SIG-M5 treated with dmso at 0.1 percent for 504 hours (cell line): ENCODE results near the gene ATF2.
"Not testable (repeated sequence)": the region's sequence is repeated elsewhere in the genome, so short reads cannot be mapped to it uniquely, and the experiment has no call there.

ENCODE experiments used
- DNase-seq: peaks from one replicate; lab custom pipeline; 2025; ENCODE audit not compliant: unreplicated experiment; lab: John Stamatoyannopoulos, UW

Gene ATF2

GRCh38 chr2:175103191-175103590 is 64.8 kb downstream of the ATF2 start:
- no peak for DNase-seq

GRCh38 chr2:175101514-175101913 is 66.5 kb downstream of the ATF2 start:
- no peak for DNase-seq

DNA sequence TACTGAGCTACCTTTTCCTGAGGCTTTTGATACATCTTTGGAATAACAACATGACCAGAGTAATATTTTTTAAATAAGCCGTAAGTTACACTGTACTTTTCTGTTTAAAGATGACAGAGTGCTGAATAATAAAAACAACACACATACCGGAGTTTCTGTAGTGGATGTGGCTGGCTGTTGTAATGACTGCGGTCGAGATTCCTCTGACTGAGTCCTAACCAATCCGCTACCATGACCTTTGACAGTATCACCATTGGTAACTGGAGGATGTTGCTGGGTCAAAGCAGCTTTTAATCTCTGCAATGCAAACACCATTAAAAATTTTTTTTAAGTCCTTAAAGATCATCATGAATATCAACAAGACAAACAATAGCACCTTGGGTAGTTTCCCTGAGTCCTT is 70.7 kb downstream of the ATF2 start:
- DNase-seq = no peak

- DNase-seq = not testable (repeated sequence)
Observed at GRCh38 chr2:175084117-175084516, 83.9 kb downstream of the ATF2 start.

GRCh38 chr2:175080479-175080878 is 87.5 kb downstream of the ATF2 start:
- DNase-seq = no peak

- no peak for DNase-seq
Observed at GRCh38 chr2:175076272-175076671, 91.7 kb downstream of the ATF2 start.

GRCh38 chr2:175074478-175074877 is 93.5 kb downstream of the ATF2 start:
- no peak for DNase-seq

GRCh38 chr2:175068534-175068933 is 99.5 kb downstream of the ATF2 start:
- no peak for DNase-seq

- no peak for DNase-seq
Observed at GRCh38 chr2:175066411-175066810, 101.6 kb downstream of the ATF2 start.

DNA sequence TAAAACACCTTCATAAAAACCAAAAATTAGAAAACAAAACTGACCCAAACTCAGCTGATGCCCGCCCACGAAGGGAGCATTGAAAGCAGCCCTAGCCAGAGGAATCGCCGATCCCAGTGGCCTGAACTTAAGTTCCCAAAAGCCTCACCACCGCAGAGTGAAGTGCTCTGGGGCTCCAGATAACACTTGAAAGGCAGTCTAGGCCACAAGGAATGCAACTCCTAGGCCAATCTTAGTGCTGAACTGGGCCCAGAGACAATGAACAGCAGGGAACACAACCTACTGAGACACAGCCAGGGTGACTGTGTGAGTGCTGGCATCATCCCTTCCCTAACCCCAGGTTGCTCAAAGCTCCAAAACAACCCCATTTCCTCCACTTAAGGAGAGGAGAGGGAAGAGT is 103.2 kb downstream of the ATF2 start:
- DNase-seq = no peak

DNA sequence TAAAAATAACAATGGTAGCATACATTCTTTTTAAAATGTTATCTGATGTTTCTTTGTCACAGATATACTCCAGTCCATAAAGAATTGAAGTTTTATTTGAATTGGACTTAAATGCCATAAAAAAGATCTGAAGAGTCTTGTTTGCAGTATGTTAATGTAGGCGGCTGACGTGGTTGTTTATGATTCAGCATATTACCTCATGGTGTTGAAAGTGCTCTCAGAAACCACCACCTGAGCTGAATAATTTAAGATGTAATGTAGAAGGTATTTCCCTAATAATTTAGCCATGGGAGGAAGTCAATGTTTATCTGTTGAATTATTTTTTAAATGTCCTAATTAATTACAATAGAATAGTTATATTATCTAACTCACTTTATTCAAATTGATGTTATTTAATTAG is 104.3 kb downstream of the ATF2 start:
- DNase-seq = no peak

- no peak for DNase-seq
Observed at GRCh38 chr2:175062787-175063585, 105.0 kb downstream of the ATF2 start.

DNA sequence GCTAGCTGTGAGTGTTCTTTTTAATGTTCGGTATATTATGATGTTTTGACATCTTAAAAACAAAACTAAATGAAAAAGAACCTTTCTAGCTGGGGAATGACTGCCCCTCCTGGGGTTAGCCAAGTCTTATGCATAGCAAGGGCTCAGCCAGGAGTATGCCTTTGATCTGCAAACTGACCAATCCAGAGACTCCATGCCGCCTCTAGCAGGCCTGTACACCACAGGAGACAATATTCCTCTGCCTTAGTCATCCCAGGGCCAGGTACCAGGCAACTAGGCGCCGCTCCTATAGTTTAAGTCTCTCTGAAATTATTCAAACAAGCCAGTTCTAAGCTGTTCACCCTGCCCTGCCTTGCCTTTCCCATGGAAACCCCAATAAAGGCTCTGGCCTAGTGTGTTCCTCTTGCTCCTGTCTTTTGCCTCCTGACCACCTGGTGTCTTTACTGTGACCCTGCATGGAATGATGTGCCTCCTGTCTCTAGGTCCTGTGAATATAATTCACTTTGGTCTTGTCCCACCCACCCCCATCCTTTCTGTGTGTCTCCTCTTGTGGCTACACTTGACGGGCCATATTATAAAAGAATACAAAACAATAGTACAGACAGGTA is 110.8 kb downstream of the ATF2 start:
- no peak for DNase-seq

GRCh38 chr2:175055993-175056392 is 112.0 kb downstream of the ATF2 start:
- DNase-seq = no peak

GRCh38 chr2:175054340-175054739 is 113.7 kb downstream of the ATF2 start:
- DNase-seq = no peak

DNA sequence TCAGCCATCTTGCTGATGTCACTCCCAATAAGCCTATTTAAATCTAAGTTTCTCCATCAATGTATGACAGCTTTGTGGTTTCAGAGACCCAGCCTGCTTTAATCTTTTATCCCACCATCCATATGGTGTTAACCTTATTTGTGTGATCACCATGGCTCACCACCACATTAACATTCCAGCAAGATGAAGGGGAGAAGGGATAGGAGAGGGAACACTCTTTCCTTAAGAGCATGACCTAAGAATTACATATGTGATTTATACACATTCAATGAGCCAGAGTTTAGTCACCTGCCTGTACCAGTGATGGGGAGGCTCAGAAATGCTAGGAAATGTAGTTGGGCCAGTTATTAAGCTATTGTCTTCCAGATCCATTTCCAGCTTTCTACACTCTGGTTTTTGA is 118.3 kb downstream of the ATF2 start:
- DNase-seq = no peak

DNA sequence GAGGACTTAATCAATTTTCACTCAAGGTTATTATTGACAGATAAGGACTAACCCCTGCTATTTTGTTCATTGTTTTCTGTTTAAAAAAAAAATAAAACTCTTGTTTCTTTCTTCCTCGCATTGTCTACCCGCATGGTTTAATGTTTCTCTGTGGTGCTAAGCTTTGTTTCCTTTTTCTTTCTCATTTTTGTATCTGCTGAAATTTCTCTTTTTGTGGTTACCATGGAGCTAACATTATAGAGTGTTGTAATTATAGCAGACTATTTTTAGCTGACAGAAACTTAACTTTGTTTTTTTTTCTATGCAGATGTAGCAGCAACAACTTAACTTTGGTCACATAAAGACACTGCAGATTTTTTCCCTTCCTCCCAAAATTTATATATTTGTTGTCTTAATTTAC is 119.7 kb downstream of the ATF2 start:
- peak; percentile 43 for DNase-seq

DNA sequence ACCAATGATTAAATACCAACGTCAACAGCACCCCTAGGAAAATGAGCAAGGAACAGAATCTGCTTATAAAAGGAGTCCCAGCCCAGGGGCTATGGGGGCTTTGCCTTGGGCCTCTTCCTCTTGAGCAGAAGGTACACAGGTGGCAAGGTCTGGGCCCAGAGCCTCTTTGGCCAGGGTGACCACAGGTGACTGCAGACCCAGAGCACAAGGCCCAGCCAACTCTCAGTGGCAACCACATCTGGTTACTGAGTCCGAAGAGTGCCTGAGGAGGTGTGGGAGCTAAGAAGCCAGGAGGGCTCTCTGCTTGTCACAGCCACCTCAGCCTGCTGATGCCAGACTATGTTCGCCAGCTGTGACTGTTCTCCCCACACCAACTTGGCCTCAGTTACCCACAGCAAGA is 128.5 kb downstream of the ATF2 start:
- DNase-seq = no peak

- DNase-seq = no peak
Observed at GRCh38 chr2:175039031-175039430, 129.0 kb downstream of the ATF2 start.

GRCh38 chr2:175037941-175038340 is 130.1 kb downstream of the ATF2 start:
- no peak for DNase-seq

GRCh38 chr2:175036582-175037018 is 131.4 kb downstream of the ATF2 start:
- DNase-seq = peak; percentile 50

DNA sequence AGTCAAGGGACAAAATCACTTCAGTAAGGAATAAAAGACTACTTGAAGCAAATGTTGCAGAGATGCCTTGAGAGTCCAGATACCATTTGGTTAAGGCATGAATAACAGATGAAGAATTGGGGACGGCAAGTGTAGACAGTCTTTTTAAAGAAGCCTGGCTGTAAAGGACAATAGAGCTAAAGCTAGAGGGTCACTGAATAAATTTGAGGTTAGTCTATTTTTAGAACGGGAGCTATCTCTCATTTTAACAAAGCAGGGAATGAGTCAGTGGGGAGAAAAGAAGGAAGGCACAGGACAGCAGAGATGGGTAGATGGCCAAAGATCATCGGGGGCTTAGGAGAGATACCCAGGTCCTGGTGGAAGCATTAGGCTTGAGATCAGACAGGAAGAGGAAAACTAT is 132.2 kb downstream of the ATF2 start:
- no peak for DNase-seq

- DNase-seq = no peak
Observed at GRCh38 chr2:175034716-175035115, 133.3 kb downstream of the ATF2 start.
